Tongue (tissue), 2 donors: ENCODE measurements around the gene TNK2. TPM values are rescaled to one million over a fixed set of nuclear protein-coding genes. Genes with fewer than 3 reads are reported as not detected.
"Not testable (repeated sequence)": the region's sequence is repeated elsewhere in the genome, so short reads cannot be mapped to it uniquely, and the experiment has no call there.

ENCODE experiments used
- DNase-seq: peaks from one replicate; pipeline ENCODE4 v3.0.0-alpha.2; 2015
- total RNA-seq: library from RNA; depleted of rRNA; stranded (reverse); fragments of >200 nt; gene quantifications from one replicate; pipeline ENCODE4 v1.2.3, GENCODE V29; 2014

TNK2 gene
- total RNA-seq, 1 donor from 2014 or later, result 31.4 TPM

DNA sequence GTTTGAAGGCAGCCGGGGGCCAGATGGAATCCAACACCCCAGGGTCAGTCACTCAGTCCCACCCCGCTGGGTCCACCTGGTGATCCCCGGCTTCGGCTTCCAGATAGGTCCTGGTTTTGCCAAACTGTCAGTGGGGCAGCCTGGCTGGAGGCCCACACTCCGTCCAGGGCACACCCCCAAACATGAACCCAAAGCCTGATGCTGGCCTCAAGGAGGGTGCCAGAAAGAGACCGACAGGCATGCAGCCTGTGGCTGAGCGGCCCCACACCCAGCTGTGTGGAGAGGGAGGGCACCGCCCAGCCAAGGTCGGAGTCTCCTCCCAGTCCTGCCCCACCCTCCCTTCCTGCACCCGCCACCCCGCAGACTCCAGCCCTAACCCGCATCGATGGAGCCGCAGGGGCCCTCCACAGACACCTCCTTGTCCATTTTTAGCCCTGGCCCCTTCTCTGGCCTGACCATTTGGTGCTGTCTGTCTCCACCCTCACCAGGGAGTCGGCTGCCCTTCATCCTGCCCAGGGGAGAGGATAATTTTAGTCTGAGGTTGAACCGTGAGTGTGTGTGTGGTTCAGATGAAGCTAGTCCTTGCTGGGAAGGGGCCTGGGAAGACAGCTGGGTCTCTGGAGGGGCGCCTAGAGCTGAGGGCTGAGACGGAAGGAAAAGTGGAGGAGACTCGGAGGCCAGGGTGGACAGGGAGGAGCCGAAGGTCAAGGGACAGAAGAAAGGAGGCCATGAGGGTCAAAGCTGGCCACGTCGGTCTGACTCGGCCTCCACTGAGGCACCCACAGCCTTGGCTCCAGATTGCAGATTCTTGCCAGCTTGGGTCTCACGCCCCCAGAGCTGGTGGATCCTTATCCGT is 23.1 kb downstream of the TNK2 start:
- DNase-seq, result peak; percentile 88

DNA sequence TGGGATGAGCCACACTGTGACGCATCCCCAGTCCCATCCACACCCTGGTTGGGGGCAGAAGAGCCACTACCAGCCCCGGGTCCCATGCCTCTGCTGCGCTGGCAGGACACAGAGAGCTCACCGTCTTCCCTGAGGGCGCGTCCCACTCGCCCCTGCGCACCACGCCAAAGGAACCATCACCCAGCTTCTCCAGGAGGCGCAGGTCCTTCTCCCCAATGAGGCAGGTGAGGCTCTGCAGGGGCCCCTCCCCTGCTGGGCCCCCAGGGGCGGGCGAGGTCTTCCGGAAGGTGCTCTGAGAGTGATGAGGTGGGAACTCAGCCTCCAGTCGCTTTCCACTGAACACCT is 23.7 kb downstream of the TNK2 start:
- DNase-seq, result no peak

- no peak for DNase-seq
Measured at GRCh38 chr3:195883801-195884200, 24.6 kb downstream of the TNK2 start.

- DNase-seq, result no peak
Measured at GRCh38 chr3:195883160-195883559, 25.2 kb downstream of the TNK2 start.

- DNase-seq, result no peak
Measured at GRCh38 chr3:195882002-195882441, 26.3 kb downstream of the TNK2 start.

GRCh38 chr3:195881276-195881988 is 26.9 kb downstream of the TNK2 start:
- DNase-seq, result no peak

GRCh38 chr3:195880037-195880431 is 28.3 kb downstream of the TNK2 start:
- DNase-seq, result no peak

- DNase-seq, result no peak
Measured at GRCh38 chr3:195879416-195880036, 28.8 kb downstream of the TNK2 start.

GRCh38 chr3:195878424-195879274 is 29.7 kb downstream of the TNK2 start:
- no peak for DNase-seq

GRCh38 chr3:195877767-195878423 is 30.5 kb downstream of the TNK2 start:
- DNase-seq, result no peak

- DNase-seq, result no peak
Measured at GRCh38 chr3:195877136-195877715, 31.1 kb downstream of the TNK2 start.

DNA sequence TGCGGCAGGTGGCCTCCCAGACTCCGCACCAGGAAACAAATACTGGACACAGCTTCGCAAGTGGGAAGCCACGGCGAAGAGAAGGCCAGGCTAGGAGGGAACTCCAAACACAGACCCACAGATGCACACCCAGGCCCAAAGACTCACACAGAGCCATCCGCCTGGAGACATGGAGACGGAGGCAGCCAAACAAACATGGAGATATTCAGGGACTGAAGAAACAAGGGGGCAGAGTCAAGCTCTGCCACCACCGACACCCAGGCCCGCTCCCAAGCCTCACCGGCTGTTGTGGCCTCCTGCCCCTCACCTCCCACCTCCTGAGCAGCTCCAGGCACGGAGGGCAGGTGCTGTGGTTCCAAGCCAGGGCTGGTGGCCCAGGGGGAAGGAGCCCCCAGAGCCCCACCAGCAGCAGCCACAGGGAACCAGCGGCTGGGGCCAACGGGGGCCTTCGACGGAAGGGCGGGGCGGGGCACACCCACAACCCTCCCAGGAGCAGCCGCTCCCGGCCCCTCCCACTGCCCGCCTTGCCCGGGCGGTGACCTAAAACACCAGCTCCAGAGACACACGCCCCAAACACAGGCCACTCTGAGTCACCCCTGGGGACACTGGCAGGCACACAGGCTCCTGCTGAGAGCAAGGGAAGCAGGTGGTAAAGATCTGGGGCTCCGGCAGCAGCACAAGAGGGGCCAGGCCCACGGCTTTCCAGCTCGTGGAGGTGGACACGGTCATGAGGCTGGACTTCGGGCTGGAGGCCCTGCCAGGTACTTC is 31.9 kb downstream of the TNK2 start:
- DNase-seq, result peak; percentile 56

- DNase-seq, result no peak
Measured at GRCh38 chr3:195875482-195876236, 32.7 kb downstream of the TNK2 start.

GRCh38 chr3:195873971-195874370 is 34.4 kb downstream of the TNK2 start:
- DNase-seq, result no peak

DNA sequence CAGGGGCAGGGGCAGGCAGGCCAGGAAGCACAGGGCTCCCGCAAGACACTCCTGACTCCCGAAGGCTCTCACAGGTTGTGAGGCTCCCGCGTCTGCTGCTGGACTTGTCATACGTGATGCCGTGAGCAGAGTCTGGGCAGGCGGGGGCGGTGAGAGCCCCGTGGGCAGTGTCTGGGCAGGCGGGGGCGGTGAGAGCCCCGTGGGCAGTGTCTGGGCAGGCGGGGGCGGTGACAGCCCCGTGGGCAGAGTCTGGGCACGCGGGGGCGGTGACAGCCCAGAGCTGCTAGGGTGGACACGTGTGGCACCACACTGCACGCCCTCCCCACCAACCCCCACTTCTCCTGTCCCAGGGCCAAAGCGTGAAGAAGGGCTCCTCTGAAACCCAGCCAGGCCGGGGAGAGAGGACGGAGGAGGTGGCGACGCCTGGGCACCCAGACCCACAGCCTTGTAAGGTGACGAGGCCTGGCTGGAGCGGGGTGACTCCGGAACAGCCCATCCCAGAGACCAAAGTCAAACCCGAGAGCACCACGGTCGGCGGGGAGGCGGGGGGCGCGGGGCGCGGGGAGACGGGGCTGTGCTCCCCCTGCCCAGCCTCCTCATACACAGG is 35.0 kb downstream of the TNK2 start:
- no peak for DNase-seq

DNA sequence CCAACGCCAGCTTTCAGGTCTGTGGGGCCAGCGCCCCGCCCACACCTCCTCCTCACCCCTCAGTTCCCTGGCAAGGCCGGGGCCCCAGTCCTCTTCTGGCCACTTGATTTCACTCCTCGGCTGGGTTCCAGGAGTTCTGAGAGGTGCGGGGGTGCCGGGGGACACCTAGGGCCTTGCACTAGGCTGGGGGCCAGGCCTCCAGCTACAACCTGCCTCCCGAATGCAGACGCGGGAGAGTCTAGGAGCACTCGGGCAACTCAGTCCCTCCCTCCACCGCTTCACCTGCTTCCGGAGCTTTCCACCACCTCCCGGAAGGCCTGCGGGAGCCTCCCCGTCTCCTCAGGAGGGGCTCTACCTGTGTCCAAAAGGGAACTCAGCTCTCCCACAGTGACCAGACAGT is 35.6 kb downstream of the TNK2 start:
- no peak for DNase-seq

DNA sequence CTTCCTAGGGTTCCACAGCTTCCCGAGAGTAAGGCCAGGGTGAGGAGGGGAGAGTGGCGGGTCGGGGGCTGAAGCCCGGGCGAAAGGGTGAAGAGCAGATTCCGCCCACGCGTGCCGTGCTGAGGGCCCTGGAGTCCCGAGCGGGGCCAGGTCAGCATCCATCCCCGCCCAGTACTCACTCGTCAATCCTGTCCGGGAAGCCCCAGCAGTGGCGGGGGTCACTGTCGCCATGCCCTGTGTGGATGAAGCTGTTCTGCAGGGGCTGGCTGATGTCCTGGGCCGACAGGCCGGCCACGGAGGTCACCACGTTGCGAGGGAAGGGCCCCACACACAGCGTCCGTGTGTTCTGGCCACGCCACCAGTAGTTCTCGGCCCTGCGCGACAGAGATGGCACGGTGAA is 36.3 kb downstream of the TNK2 start:
- DNase-seq, result no peak

- DNase-seq, result not testable (repeated sequence)
Measured at GRCh38 chr3:195871686-195872085, 36.7 kb downstream of the TNK2 start.

DNA sequence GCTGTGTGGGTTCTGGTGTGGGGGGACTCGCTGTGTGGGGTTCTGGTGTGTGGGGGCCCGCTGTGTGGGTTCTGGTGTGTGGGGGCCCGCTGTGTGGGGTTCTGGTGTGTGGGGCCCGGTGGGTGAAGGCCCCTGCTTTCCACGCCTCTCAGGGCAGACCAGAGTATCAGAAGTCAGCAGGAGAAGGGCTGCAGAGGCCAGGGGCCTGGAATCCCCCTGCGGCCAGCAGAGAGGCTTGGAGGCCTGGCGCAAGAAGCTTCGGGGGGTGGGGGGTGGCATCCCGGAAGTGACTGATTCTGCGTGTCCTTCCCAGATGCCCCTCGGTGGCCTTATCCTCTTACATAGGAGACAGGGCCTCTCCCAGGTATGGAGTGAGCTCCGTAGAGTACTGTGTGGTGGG is 37.4 kb downstream of the TNK2 start:
- no peak for DNase-seq
